Thyroid gland (tissue), 4 donors: Measurements from ENCODE around the gene EYS. TPM values are rescaled to one million over a fixed set of nuclear protein-coding genes. Genes with fewer than 3 reads are reported as not detected.
"Not testable (repeated sequence)": the region's sequence is repeated elsewhere in the genome, so short reads cannot be mapped to it uniquely, and the experiment has no call there.

Experiments used
- DNase-seq, 2 donors: peaks; one replicate each; pipeline ENCODE4 v3.0.0-alpha.2; 2019
- H3K27ac ChIP-seq, 3 donors: fragments of 200-600 bp; sonication (generic); 1 replicate in 2 of 3; 2 replicates in 1 of 3; pipeline ENCODE4 v1.5.1; 2016 to 2019; ENCODE audit warnings: mild to moderate bottlenecking in 1 of 3, moderate library complexity in 1 of 3
- H3K27me3 ChIP-seq: fragments of 200-600 bp; sonication (generic); one replicate; pipeline ENCODE4 v1.5.1; 2019
- H3K36me3 ChIP-seq, 2 donors: fragments of 200-600 bp; sonication (generic); one replicate each; pipeline ENCODE4 v1.5.1; 2016 to 2019
- H3K4me1 ChIP-seq, 2 donors: fragments of 200-600 bp; sonication (generic); one replicate each; pipeline ENCODE4 v1.5.1; 2017 to 2019
- H3K4me3 ChIP-seq, 3 donors: fragments of 200-600 bp; sonication (generic); replicated peaks in 1 of 3; 1 replicate in 2 of 3; 2 replicates in 1 of 3; pipeline ENCODE4 v1.5.1; 2016; ENCODE audit warnings: mild to moderate bottlenecking in 1 of 3
- H3K9me3 ChIP-seq: fragments of 200-600 bp; sonication (generic); one replicate; pipeline ENCODE4 v1.5.1; 2017
- CTCF ChIP-seq, 6 experiments: fragments of 200-600 bp in 3 of 6; fragments of 450-650 bp in 3 of 6; sonication (generic) in 3 of 6; IDR thresholded peaks; one replicate each; pipeline ENCODE4 v1.5.1; 2016 to 2019; ENCODE audit warnings: antibody characterized with exemption in 6 of 6, mild to moderate bottlenecking in 2 of 6, inconsistent platforms in 1 of 6, moderate library complexity in 1 of 6
- POLR2A ChIP-seq, 2 donors: fragments of 450-650 bp; IDR thresholded peaks; one replicate each; pipeline ENCODE4 v1.6.1; 2017; ENCODE audit warnings: antibody characterized with exemption in 2 of 2, mild to moderate bottlenecking in 2 of 2, moderate library complexity in 1 of 2
- WGBS, 2 donors: methylation state at CpG; one replicate each; pipeline ENCODE4 v1.1.5; 2017; 5-methylcytosine and 5-hydroxymethylcytosine counted together
- intact Hi-C: fragments of 100-400 bp; cut with DNase I; formaldehyde crosslinking; loops from one replicate; pipeline ENCODE4 v1.15.1; 2023
- total RNA-seq, 4 donors: library from RNA; depleted of rRNA; stranded (reverse); fragments of >200 nt; gene quantifications; one replicate each; pipeline ENCODE4 v1.2.3, GENCODE V29; 2016

The EYS gene
- total RNA-seq, 4 donors from 2014 or later: not detected

GRCh38 chr6:65623566-65623965 lies 83.5 kb downstream of the EYS start:
- Histone ChIP-seq H3K27ac (no peak overlapping the region), H3K36me3 (no peaks in the 10 kb centered on the region), H3K4me3 (no peak overlapping the region), H3K9me3 (no peaks in the 10 kb centered on the region), H3K4me1 (no peaks in the 10 kb centered on the region), H3K27me3 (no peaks in the 10 kb centered on the region)
- 72 to 76% methylated on average over 2 of the region's 2 CpGs for whole genome bisulfite sequencing, 2 donors
- DNase-seq: no peak
- intact Hi-C loops: no loop called here
- no peak for TF ChIP-seq POLR2A (IDR thresholded peaks at IDR 0.05)
- no peak for TF ChIP-seq CTCF (IDR thresholded peaks at IDR 0.05)

- Histone ChIP-seq H3K36me3 (no peaks in the 10 kb centered on the region), H3K4me3 (no peak overlapping the region), H3K27ac (no peak overlapping the region), H3K27me3 (no peaks in the 10 kb centered on the region), H3K9me3 (no peaks in the 10 kb centered on the region), H3K4me1 (no peaks in the 10 kb centered on the region)
- intact Hi-C loops: no loop called here
- no peak for DNase-seq
- TF ChIP-seq POLR2A (IDR thresholded peaks at IDR 0.05) (no peak), CTCF (IDR thresholded peaks at IDR 0.05) (no peak)
- 89 to 94% methylated on average over 2 of the region's 2 CpGs for WGBS, 2 donors
These were observed 96.3 kb downstream of the EYS start for GRCh38 chr6:65610746-65611145.

- no peak for TF ChIP-seq POLR2A (IDR thresholded peaks at IDR 0.05)
- TF ChIP-seq CTCF (IDR thresholded peaks at IDR 0.05): no peak
- H3K4me3 ChIP-seq: no peak overlapping the region
- no peaks in the 10 kb centered on the region for H3K27me3 ChIP-seq
- H3K36me3 ChIP-seq: no peaks in the 10 kb centered on the region
- 89 to 93% methylated on average over 4 of the region's 4 CpGs for WGBS, 2 donors
- H3K4me1 ChIP-seq: no peaks in the 10 kb centered on the region
- H3K27ac ChIP-seq: no peak overlapping the region
- intact Hi-C loops: no loop called here
- H3K9me3 ChIP-seq: no peaks in the 10 kb centered on the region
- no peak for DNase-seq
These were observed 111.5 kb downstream of the EYS start for GRCh38 chr6:65595540-65595939.

GRCh38 chr6:65570340-65570739 lies 136.7 kb downstream of the EYS start:
- TF ChIP-seq POLR2A (IDR thresholded peaks at IDR 0.05) (no peak), CTCF (IDR thresholded peaks at IDR 0.05) (no peak)
- 35 to 50% methylated on average over 1 of the region's 1 CpG for WGBS, 2 donors
- Histone ChIP-seq H3K27me3 (no peaks in the 10 kb centered on the region), H3K9me3 (no peaks in the 10 kb centered on the region), H3K27ac (no peak overlapping the region), H3K36me3 (no peaks in the 10 kb centered on the region), H3K4me3 (no peak overlapping the region), H3K4me1 (no peaks in the 10 kb centered on the region)
- intact Hi-C loops: no loop called here
- no peak for DNase-seq

GRCh38 chr6:65569505-65569904 lies 137.5 kb downstream of the EYS start:
- Histone ChIP-seq H3K9me3 (no peaks in the 10 kb centered on the region), H3K4me1 (no peaks in the 10 kb centered on the region), H3K4me3 (no peak overlapping the region), H3K27ac (no peak overlapping the region), H3K36me3 (no peaks in the 10 kb centered on the region), H3K27me3 (no peaks in the 10 kb centered on the region)
- TF ChIP-seq POLR2A (IDR thresholded peaks at IDR 0.05) (no peak), CTCF (IDR thresholded peaks at IDR 0.05) (no peak)
- 70 to 82% methylated on average over 2 of the region's 2 CpGs for WGBS, 2 donors
- intact Hi-C loops: no loop called here
- DNase-seq: no peak

- H3K27me3 ChIP-seq, intact Hi-C loops, DNase-seq, H3K36me3 ChIP-seq, H3K27ac ChIP-seq, H3K9me3 ChIP-seq, H3K4me3 ChIP-seq, H3K4me1 ChIP-seq: not testable (repeated sequence)
- WGBS, 2 donors: 77 to 79% methylated on average over 7 of the region's 7 CpGs
These were observed 138.0 kb downstream of the EYS start for GRCh38 chr6:65569056-65569455.
